Non-pigmented ciliary epithelial cell (primary cell): ENCODE results near the gene CMA1.

ENCODE experiments used
- DNase-seq: peaks from one replicate; pipeline ENCODE4 v3.0.0-alpha.2; 2010; ENCODE audit warnings: low read depth

Gene CMA1

DNA sequence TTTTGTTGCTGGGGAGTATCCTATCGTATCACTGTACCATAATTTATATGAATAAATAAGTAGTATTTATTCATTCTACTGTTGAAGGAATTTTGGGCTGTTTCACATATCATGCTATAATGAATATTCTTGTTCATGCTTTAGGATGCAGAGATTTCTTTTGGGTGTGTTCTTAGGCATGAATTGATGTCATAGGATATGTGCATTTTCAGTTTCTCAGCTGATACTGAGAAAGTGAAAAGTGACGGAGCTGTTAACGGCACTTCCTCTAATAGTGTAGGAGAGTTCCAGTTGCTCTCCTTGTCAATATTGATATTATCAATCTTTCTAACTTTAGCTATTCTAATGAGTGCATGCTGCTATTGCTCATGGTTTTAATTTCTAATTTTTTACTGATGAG, 42.3 kb downstream of the CMA1 start:
- DNase-seq, result no peak

DNA sequence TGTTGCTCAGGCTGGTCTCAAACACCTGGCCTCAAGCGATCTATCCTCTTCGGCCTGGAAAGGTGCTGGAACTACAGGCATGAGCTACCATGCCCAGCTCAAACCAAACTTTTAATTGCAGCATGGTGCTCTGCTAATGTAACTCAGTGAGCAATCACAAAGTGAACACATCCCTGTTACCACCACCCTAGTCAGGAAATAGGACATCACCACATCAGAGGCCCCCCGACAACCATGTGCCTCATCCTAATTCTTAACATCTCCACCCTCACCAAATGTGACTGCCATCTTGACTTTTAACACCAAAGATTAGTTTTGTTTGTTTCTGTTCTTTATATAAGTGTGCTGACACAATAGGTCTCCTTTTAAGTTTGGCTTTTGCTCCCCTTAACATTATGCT, 42.7 kb downstream of the CMA1 start:
- no peak for DNase-seq

DNA sequence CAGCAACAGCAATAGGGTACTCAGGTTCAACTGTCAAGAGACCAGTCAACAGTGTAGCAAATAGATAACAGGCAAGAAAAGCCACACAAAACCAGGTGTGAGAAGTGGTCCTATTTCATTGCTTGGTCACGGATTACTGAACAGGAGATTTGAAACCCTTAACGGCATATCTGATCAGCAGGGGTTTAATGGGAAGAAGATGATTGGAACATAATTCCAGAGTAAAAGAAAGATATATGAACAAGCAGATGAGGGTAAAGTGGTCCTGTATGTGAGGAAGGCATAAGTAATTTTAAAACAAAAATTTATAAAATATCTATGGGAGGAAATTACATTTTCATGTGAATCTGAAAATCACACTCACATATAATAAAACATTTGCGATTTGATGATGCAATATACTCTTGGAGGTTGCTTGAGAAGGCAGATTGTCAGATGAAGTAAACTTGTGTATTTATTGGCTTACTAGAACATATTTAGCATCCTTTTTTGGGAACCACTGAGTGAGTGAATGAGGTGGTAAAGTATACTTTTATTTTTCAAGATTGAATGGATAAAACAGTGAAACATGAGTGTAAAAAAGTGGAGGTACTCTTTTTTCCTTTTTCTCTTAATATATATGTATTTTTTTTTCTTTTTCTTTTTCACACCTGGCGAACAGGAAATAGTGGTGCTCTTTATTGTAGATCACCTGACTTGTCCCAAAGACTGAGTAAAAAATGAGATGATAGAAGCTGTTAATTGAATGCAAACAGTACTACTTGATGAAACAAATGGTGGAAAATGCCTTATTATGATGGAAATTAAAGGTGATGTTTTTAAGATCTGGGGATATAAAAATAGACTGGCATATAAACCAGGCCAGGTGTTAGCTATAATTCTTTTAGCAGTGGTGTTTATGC, 43.9 kb downstream of the CMA1 start:
- no peak for DNase-seq

DNA sequence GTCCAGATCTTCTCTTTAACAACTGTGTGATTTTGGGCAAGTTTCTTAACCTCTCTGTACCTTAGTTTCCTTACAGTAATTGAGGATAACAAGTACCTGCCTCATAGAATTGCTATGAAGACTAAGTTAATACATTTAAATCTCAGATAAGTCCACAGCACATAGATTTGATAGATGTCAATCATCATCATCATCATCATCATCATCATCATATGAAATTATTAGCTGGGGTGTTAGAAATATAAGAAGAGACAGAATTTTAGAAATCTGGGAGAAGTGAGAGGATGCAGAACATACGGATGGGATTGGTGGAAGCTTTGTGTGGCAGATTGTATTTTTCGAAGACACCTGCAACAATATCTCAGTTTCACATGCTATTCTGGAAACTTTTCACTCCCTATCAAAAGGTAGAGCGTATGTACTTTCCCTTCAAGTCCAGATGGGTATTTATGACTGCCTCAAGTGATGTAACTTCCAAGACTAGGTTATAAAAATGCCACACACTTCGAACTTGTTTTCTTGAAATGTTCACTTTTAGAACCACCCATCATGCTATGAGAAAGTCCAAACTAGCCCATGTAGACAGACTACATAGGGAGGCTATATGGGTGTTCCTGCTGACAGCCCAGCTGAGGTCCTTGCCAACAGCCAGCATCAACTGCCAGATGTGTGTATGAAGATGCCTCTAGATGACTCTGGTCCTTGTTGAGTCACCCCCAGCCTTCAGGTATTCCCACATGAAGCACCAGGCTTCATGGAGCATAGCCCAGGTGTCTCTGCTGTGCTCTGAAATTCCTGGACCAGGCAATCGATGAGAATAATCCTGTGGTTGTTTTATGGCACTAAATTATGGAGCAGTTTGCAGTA, 44.8 kb downstream of the CMA1 start:
- no peak for DNase-seq

DNA sequence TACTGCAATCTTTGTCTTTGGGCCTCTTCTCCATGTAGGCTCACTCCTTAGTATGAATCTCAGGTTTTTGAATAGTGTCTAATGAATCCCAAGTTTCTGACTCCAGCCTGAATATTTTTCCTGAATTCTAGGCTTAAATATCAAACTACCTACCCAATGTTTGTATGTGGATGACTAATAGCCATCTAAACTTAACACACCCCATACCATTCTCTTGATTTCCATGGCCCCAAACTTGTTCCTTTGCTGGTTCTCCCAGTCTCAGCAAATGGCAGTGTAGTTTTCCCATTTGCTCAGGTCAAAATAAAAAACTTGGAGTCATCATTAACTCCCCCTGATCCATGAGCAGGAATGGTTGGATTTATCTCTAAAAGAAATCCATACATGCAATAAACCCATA, 46.7 kb downstream of the CMA1 start:
- no peak for DNase-seq

DNA sequence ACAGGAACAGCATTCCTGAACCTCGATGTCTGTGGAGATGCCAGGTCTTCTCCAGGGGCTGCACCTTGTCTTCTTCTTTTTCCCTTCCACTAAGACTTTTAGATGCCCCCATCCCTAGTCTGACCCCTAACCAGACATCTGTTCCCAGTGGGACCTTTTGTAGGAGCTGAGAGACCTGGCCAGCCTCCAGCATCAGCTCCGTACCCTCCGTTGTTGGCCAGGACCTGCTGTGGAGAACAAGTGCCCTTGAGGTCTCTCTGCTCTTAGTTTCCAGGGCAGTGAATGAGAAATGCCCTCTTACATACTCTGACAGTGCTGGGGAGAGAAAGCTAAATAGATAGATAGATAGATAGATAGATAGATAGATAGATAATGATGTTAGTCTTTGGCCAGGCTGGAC, 48.7 kb downstream of the CMA1 start:
- DNase-seq, result no peak

DNA sequence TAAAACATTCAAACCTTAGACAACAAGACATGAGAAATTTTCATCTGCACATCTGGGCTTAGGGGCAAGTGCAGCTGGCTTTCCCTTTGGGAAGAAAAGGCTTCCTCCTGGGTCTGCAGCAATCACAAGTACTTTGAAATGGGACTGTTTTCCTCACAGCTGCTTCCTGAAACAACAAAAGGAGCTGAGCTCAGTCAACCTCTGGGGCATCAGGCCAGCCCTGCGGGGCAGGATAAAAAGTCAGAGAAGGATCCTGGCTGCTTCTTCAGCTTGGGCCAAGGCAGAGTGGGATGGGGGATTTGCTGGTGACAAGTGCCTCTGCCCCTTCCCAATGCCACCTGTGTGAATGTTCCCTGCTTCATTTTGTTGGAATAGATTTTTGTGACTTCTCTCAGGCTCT, 49.3 kb downstream of the CMA1 start:
- DNase-seq, result no peak

DNA sequence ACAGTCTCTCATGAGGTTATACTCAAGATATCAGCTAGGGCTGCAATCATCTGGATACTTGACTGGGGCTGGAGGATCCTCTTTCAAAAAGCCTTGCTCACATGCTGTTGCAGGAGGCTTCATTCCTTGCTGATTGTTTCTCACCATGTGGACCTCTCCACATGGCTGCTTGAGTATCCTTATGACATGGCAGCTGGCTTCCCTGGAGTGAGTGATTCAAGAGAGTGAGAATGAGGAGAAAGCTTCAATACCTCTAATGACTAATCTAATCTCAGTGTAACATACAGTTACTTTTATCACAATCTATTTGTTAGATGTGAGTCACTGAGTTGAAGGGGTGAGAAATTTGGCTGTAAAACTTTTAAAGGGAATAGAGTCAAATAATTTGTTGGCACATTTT, 51.1 kb downstream of the CMA1 start:
- no peak for DNase-seq
